ENCODE data around the gene CHRM5.
"Not testable (repeated sequence)": the region's sequence is repeated elsewhere in the genome, so short reads cannot be mapped to it uniquely, and the experiment has no call there.

CHRM5 gene

GRCh38 chr15:34038023-34038870 lies 70.0 kb downstream of the CHRM5 start:
- no peaks in the 10 kb centered on the region for H3K27me3 Mint-ChIP-seq
- H3K36me3 Mint-ChIP-seq (ENCODE audit: insufficient read depth) = peaks cover 3% of the 10 kb centered on the region
- DNase-seq = peak; percentile 61 to 66 (median 62)
- no peaks in the 10 kb centered on the region for H3K9me3 Mint-ChIP-seq
- H3K4me1 Mint-ChIP-seq (ENCODE audit: low read depth in 2 of 2) = peaks cover 7 to 16% of the 10 kb centered on the region in 2 donors
- peak; percentile 88 for ATAC-seq (replicated peaks)
- peak overlapping the region; percentile 83 to 86 for H3K4me3 Mint-ChIP-seq
- peak overlapping the region; percentile 88 to 90 for H3K27ac Mint-ChIP-seq

DNA sequence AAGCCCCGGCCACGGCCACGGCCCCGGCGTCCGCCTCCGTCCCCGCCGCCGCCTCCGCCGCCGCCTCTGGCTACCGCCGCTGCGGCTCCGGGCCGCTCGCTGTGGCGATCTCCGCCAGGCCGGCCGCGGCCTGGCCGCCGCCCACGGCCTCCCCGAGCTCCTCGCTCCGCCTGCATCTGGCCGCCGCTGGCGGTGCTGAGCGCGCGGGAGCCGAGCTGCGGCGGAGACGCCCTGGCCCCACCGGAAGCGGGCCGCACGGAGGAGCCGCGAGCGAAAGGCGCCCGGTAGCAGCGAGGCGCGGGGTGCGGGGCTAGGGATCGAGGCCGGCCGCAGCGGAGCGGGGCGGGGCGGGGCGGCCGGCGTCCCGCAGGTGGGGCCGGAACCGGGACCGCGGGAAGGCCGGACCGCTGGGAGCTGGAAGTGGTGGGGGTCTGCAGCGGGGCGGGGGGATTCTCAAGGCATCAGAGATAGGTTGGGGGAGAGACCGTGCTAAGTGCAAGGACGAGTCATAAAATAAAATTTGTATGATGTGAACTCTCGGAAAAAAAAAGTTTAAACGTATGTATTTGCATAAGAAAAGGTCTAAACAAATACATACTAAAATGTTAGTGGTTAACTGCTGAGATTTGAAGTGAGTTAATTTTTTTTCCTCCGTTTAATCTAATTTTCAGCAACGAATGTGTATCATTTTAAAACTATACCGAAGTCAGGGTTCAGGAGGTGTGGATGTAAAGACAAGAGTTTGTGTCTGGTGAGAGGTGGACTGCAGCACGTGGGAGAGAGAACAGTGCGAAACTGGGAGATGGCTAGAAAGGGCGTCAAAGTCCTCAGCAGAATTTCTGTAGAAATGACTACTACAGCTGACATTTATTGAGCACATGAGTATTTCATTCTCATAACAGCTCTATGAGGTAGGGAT lies 70.8 kb downstream of the CHRM5 start, which contains the start of gene AVEN:
AVEN (minus strand) TSS at position 334 of the 919 bp plus-strand sequence; CDS start at position 176, 158 bp downstream.
- Mint-ChIP-seq H3K4me3 (peak within 1 kb of the TSS; percentile 83 to 86), H3K4me1 (ENCODE audit: low read depth in 2 of 2) (peaks cover 7 to 16% of the 10 kb centered on the region in 2 donors), H3K27ac (peak within 1 kb of the TSS; percentile 88 to 90), H3K9me3 (no peaks in the 10 kb centered on the region), H3K36me3 (ENCODE audit: insufficient read depth) (peaks cover 3% of the 10 kb centered on the region), H3K27me3 (no peaks in the 10 kb centered on the region)
- ATAC-seq (replicated peaks) (peak; percentile 69), DNase-seq (peak; percentile 45 to 47 (median 47))

DNA sequence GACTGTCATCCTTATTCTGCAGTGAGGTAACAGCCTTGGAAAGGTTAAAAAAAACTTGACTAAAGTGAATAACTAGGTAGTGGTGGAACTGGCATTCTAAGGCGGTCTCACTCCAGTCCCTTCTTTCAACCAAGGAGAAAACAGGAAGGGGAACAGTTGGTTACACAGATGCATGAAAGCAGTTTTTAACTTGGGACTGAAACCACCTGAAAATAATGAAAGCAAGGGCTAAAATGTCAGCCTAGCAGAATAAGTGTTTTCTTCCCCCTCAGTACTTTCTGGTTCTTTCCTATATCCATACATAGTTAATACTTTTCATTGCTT lies 71.5 kb downstream of the CHRM5 start:
- Mint-ChIP-seq H3K27me3 (no peaks in the 10 kb centered on the region), H3K4me1 (ENCODE audit: low read depth in 2 of 2) (peaks cover 7 to 16% of the 10 kb centered on the region in 2 donors), H3K9me3 (no peaks in the 10 kb centered on the region), H3K36me3 (ENCODE audit: insufficient read depth) (peaks cover 3% of the 10 kb centered on the region), H3K4me3 (peak overlapping the region; percentile 79 to 83), H3K27ac (peak overlapping the region in 1 of 2 donors; percentile 70)
- ATAC-seq (replicated peaks) (no peak), DNase-seq (no peak)

GRCh38 chr15:34043391-34043790 lies 75.1 kb downstream of the CHRM5 start:
- H3K36me3 Mint-ChIP-seq (ENCODE audit: insufficient read depth) = no peaks in the 10 kb centered on the region
- DNase-seq (no peak), ATAC-seq (replicated peaks) (no peak)
- no peaks in the 10 kb centered on the region for H3K9me3 Mint-ChIP-seq
- no peaks in the 10 kb centered on the region for H3K27me3 Mint-ChIP-seq
- H3K4me1 Mint-ChIP-seq (ENCODE audit: low read depth in 2 of 2) = peaks cover 3 to 10% of the 10 kb centered on the region in 2 donors
- no peak overlapping the region for H3K27ac Mint-ChIP-seq
- no peak overlapping the region for H3K4me3 Mint-ChIP-seq

- Mint-ChIP-seq H3K9me3 (no peaks in the 10 kb centered on the region), H3K4me1 (ENCODE audit: low read depth in 2 of 2) (peaks cover 3 to 10% of the 10 kb centered on the region in 2 donors), H3K27me3 (no peaks in the 10 kb centered on the region), H3K4me3 (no peak overlapping the region), H3K27ac (no peak overlapping the region), H3K36me3 (ENCODE audit: insufficient read depth) (no peaks in the 10 kb centered on the region)
- DNase-seq (no peak), ATAC-seq (replicated peaks) (no peak)
These were observed 75.5 kb downstream of the CHRM5 start for GRCh38 chr15:34043813-34044212.

DNA sequence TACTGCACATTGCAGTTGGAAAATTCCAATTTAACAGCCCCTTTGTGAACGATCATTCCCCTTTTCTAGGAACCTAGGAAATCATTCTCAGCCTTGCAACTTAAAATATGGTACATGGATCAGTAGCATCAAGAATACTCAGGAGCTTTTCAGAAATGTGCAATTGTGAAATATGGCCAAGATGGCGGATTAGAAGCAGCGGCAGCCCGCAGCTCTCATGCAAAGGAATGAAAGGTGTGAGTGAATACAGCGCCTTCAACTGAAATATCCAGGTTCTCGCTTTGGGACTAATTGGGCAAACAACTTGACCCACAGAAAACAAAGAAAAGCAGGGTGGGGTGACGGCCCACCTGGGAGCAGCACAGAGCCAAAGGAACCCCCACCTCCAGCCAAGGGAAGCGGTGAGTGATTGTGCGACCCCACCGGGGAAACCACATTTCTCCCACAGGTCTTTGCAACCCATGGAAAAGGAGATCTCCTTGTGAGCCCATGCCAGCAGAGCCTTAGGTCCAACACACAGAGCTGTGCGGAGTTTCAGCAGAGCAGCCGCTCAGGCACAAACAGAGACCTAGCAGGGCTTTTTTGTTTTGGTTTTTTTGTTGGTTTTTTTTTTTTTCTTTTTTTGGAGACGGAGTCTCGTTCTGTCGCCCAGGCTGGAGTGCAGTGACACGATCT lies 78.3 kb downstream of the CHRM5 start:
- Mint-ChIP-seq H3K4me1 (ENCODE audit: low read depth in 2 of 2) (no peaks in the 10 kb centered on the region), H3K27ac (no peak overlapping the region), H3K4me3 (no peak overlapping the region), H3K9me3 (peaks cover 9 to 15% of the 10 kb centered on the region in 2 donors), H3K36me3 (ENCODE audit: insufficient read depth) (no peaks in the 10 kb centered on the region), H3K27me3 (peaks cover 9 to 11% of the 10 kb centered on the region in 2 donors)
- ATAC-seq (replicated peaks) (no peak), DNase-seq (no peak)

GRCh38 chr15:34047893-34048775 lies 79.8 kb downstream of the CHRM5 start:
- no peak overlapping the region for H3K4me3 Mint-ChIP-seq
- H3K27me3 Mint-ChIP-seq = peaks cover 11 to 13% of the 10 kb centered on the region in 2 donors
- H3K36me3 Mint-ChIP-seq (ENCODE audit: insufficient read depth) = no peaks in the 10 kb centered on the region
- H3K4me1 Mint-ChIP-seq (ENCODE audit: low read depth in 2 of 2) = no peaks in the 10 kb centered on the region
- no peak overlapping the region for H3K27ac Mint-ChIP-seq
- H3K9me3 Mint-ChIP-seq = peaks cover 9 to 18% of the 10 kb centered on the region in 2 donors
- DNase-seq = no peak
- no peak for ATAC-seq (replicated peaks)

DNA sequence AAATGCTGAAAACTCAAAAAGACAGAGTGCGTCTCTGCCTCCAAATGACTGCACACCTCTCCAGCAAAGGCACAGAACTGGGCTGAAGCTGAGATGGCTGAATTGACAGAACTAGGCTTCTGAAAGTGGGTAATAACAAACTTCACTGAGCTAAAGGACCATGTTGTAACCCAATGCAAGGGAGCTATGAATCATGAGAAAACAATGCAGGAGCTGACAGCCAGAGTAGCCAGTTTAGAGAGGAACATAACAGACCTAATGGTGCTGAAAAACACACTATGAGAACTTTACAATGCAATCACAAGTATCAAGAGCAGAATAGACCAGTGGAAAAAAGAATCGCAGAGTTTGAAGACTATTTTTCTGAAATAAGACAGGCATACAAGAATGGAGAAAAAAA lies 80.8 kb downstream of the CHRM5 start:
- H3K4me3 Mint-ChIP-seq = no peak overlapping the region
- H3K4me1 Mint-ChIP-seq (ENCODE audit: low read depth in 2 of 2) = no peaks in the 10 kb centered on the region
- H3K27me3 Mint-ChIP-seq = peaks cover 11 to 13% of the 10 kb centered on the region in 2 donors
- no peak overlapping the region for H3K27ac Mint-ChIP-seq
- no peaks in the 10 kb centered on the region for H3K36me3 Mint-ChIP-seq (ENCODE audit: insufficient read depth)
- H3K9me3 Mint-ChIP-seq = peaks cover 9 to 18% of the 10 kb centered on the region in 2 donors
- DNase-seq (no peak), ATAC-seq (replicated peaks) (no peak)

DNA sequence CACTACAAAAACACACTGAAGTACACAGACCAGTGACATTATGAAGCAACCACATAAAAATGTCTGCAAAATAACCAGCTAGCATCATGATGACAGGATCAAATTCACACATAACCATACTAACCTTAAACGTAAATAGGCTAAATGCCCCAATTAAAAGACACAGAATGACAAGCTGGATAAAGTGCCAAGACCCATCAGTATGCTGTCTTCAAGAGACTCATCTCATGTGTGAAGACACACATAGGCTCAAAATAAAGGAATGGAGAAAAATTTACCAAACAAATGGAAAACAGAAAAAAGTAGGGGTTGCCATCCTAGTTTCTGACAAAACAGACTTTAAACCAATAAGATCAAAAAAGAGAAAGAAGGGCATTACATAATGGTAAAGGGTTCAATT lies 82.1 kb downstream of the CHRM5 start:
- H3K27me3 Mint-ChIP-seq = peaks cover 11 to 13% of the 10 kb centered on the region in 2 donors

GRCh38 chr15:34054081-34054707 lies 85.9 kb downstream of the CHRM5 start:
- peaks cover 9 to 18% of the 10 kb centered on the region in 2 donors for H3K9me3 Mint-ChIP-seq
- no peak for ATAC-seq (replicated peaks)
- no peak overlapping the region for H3K4me3 Mint-ChIP-seq
- no peaks in the 10 kb centered on the region for H3K4me1 Mint-ChIP-seq (ENCODE audit: low read depth in 2 of 2)
- peaks cover 11 to 13% of the 10 kb centered on the region in 2 donors for H3K27me3 Mint-ChIP-seq
- no peak overlapping the region for H3K27ac Mint-ChIP-seq
- no peaks in the 10 kb centered on the region for H3K36me3 Mint-ChIP-seq (ENCODE audit: insufficient read depth)
- no peak for DNase-seq

More for the DNA sequence above, 82.1 kb downstream of the CHRM5 start:
- peaks cover 9 to 18% of the 10 kb centered on the region in 2 donors for H3K9me3 Mint-ChIP-seq
- H3K4me1 Mint-ChIP-seq (ENCODE audit: low read depth in 2 of 2); H3K36me3 Mint-ChIP-seq (ENCODE audit: insufficient read depth); H3K27ac Mint-ChIP-seq; DNase-seq; H3K4me3 Mint-ChIP-seq; ATAC-seq (replicated peaks): not testable (repeated sequence)

- ATAC-seq (replicated peaks) (no peak), DNase-seq (no peak)
- Mint-ChIP-seq H3K27me3 (peaks cover 5 to 9% of the 10 kb centered on the region in 2 donors), H3K4me1 (ENCODE audit: low read depth in 2 of 2) (no peaks in the 10 kb centered on the region), H3K4me3 (no peak overlapping the region), H3K36me3 (ENCODE audit: insufficient read depth) (no peaks in the 10 kb centered on the region), H3K27ac (no peak overlapping the region), H3K9me3 (peaks cover 2 to 9% of the 10 kb centered on the region in 2 donors)
These were observed 87.7 kb downstream of the CHRM5 start for GRCh38 chr15:34055868-34056595.
